CD4-positive, alpha-beta T cell treated with Interleukin-15 for 4 hours (primary cell): Measurements from ENCODE around the gene TCERG1L.
"Not testable (repeated sequence)": the region's sequence is repeated elsewhere in the genome, so short reads cannot be mapped to it uniquely, and the experiment has no call there.

ENCODE experiments used
- DNase-seq: peaks from one replicate; pipeline ENCODE4 v3.0.0-alpha.2; 2020; ENCODE audit warnings: low spot score

The TCERG1L gene

GRCh38 chr10:131100418-131101410 is 210.8 kb downstream of the TCERG1L start:
- DNase-seq, result not testable (repeated sequence)

DNA sequence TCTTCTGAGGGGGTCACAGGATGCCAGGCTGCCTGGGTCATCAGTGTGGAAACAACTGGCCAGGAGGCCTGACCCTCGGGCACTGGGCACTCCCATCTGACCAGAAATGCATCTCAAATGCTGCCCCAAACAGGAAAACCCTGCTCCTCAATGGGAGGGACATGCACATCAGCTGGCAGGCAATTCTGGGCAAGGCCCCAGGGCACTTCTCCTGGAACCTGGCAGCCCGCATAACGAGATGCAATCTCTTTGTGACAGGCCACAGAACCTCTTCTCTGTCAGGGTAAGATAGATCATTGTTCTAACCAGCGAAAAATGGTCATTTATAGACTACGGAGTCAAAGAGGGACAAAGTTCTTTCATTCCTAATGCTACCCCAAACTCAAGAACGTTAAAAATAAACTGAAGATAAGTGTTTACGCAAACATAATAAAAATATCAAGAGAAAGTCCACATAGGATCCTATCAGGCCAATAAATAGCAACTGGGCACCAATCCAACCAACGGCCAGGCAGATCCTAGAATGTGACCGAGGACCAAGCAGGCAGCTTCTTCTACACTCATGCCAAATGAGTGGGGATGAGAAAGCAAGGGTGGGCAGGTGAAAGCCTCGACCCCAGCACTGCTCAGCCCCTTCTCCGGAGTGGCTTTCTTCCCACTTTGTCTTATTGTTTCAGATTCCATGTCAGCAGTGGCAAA is 212.3 kb downstream of the TCERG1L start:
- DNase-seq, result no peak

- no peak for DNase-seq
Measured at GRCh38 chr10:131098416-131098952, 213.0 kb downstream of the TCERG1L start.

DNA sequence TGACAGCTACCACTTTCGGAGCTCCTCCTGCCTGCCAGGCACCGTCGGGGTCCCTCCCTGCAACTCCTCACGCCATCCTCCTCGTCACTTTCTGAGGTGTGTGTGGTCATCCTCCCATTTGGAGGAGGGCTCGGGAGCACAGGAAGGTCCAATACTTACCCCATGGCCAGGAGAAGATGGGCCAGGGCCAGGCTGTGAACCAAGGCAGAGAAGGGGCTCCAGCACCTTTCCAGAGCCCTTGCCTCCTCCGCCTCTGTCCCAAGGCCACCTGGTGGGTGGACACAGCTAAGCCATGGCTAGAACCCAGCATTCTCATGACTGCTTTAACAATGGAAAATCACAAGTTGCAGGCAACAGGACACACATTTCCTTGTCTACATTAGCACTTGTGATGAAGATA is 215.5 kb downstream of the TCERG1L start:
- no peak for DNase-seq

DNA sequence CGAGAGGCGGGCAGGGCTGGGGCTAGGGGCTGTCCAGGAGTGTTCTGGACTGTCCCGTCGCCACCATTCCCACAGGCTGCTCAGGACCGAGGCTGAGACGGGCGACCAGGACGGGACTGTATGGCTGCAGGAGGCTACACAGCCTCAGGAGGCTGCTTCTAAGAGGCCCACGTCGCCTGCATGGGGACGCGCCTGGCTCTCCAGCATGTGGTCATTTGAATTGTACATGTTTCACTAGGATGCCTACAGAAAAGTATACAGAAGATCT is 216.3 kb downstream of the TCERG1L start:
- DNase-seq, result no peak

GRCh38 chr10:131094527-131095312 is 216.8 kb downstream of the TCERG1L start:
- no peak for DNase-seq

DNA sequence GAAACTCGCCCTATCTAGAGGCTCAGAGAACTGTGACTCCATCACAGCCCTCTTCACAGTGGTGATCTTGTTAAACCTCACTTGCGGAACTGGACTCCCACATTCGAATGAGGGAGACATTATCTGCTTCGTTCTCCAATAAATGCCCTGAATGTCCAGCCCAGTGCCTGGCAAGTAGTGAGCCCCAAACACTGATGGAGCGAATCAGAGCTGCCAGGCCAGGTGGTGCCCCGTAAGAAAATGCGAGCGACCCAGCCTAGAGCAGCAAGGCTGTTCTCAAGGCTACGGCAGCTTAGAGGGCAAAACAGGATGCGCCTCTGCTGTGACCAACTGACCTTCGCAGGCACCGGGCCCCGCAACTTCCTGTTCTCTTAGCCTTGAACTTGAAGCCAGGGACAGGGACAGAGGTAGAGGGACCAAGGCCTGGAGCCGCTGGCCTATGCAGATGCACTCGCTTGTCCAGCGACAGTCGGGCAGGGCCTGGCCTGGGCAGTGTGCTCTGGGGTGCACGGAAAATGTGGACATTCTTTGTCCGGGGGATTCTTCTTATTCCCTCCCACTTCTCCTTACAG is 217.6 kb downstream of the TCERG1L start:
- no peak for DNase-seq

DNA sequence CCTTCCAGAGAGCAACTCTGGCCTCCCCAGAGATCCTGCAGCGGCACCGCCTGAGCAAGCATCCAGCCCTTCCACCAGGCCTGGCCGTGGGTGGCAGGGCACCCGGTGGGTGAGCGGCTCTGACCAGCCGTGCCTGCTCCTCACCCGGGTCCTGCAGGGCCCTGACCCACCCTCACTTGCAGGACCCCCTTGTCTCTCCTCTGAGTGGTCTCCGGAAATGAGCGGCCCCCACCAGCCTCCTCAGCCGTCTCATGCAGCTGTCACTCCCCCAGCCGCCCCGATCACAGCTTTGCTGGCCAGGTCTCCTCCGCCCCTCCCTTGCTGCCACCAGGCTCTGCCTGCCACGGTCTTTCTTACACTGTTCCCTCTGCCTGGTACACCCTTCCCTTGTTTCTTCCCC is 218.2 kb downstream of the TCERG1L start:
- no peak for DNase-seq

DNA sequence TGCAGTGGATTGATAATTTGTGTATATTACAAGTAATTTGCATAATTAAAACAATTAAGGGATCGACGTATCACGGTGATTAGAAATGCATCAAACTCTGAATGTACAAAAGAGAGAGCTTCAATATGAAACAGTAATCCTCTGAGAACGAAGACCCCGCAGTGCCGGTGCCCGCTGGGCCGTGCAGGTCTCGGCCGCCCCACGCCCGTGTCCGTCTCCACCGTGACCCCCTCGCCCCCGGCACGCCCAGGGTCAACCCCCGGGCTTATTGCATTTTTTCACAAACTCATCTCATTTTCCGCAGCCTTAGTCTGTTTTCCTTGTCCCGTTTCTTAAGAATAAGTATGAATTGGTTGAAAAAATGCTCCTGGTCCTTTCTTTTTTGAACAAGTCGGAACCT is 218.6 kb downstream of the TCERG1L start:
- DNase-seq, result no peak

DNA sequence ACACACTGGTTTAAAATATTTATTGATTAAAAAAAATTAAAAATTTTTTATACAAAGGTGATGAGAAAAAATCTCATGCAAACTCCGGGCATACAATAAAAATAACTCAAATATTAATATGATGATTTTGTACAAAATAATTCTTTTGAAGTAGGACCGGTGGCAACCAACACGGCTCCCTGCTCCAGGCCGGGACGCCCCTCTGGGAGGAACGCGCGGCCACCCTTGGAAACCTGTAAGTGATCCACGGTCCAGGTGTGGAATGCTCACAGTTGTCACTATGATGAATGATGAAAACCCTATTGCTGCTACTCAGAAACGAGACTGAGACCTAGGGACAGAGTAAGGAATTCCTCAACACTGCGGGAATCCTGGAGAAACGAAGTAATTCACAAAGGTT is 219.1 kb downstream of the TCERG1L start:
- no peak for DNase-seq

GRCh38 chr10:131091682-131092081 is 219.8 kb downstream of the TCERG1L start:
- DNase-seq, result no peak

- no peak for DNase-seq
Measured at GRCh38 chr10:131090761-131091661, 220.5 kb downstream of the TCERG1L start.

GRCh38 chr10:131089861-131090260 is 221.7 kb downstream of the TCERG1L start:
- no peak for DNase-seq

DNA sequence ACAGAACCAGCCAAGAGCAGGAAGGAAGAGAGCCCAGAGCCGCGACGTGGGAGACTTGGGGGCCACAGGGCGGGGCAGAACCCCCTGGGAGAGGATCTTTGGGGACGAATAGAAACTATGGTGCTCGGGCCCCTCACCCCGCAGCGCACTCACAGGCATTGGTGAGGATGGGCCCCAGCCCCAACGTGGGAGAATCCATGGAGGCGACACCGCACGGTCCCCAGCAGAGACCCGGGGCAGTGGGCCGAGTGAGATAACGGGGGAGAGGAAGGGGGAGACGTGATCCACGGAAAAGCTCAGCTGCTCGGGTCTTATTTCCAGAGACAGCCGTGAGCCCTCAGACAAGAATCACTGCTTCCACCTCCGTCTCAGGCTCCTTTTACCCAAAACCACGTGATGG is 222.4 kb downstream of the TCERG1L start:
- no peak for DNase-seq

DNA sequence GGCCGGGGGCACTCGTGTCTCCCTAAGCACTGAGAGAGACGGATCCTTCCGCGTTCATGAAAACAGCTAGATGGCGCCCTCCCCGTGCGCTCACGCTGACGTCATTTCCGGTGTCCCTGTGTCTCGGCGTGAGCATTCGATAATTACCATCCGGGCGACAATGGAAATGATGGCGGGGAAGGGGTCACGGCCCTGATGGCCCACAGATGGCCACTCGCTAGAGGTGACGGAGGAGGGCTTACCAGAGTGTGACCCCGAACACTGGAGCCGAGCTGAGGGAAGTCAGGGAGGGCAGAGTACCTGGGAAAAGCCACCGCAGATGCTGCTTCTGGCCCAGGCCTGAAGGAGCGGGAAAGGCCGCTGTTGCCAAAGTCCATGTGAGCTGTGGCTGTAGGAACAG is 222.9 kb downstream of the TCERG1L start:
- DNase-seq, result no peak

- no peak for DNase-seq
Measured at GRCh38 chr10:131087464-131088215, 223.9 kb downstream of the TCERG1L start.

- no peak for DNase-seq
Measured at GRCh38 chr10:131086511-131086910, 225.0 kb downstream of the TCERG1L start.

DNA sequence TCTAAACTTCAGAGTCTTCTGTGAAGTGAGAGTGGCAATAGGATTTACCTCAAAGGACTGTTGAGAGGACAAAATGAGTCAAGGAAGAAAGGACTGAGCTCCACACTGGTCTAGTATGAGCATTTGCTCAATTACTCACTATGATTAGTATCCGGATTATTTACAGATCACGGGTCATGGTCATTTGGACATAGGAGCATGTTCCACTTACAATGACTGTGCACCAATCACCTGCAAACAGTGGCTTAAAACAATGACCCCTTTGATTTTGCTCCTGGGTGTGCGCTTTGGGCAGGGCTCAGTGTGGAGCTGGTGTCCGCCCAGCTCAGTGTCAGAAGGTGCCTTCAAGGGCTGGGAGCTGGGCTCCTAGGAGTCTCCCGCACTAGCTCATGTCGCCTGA is 225.4 kb downstream of the TCERG1L start:
- DNase-seq, result no peak

DNA sequence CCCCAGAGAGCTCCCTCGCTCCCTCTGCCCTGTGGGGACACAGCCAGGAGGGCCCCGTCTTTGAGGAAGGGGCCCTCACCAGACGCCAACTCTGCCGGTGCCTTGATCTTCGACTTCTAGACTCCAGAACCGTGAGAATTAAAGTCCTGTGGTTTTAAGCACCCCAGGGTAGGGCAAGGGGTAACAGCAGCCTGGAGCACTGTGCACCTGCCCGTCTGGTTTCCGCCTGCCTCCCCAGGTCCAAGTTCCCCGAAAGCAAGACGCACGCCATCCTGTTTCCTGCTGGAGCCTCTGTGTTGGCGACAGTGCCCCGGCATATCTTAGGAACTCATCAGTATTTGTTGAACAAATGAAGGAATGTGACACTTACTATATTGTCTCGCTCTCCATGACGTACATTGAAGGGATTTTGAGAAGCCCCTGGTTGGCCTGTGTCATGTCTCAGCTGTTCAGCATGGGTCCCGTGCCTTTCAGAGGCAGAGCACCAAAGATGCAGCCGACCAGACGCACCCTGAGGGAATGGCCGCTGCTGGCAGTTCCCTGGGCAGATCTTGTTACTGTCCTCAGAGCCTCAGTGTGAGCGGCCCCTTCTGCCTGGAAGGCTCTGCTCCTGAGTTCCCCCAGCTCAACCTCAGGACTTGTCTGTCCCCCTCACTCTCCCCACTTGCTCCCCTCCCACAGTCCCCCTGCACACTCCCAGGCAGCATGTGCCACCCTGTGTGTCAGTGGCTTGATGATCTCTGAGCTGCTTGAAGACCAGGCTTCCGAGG is 226.2 kb downstream of the TCERG1L start:
- no peak for DNase-seq

DNA sequence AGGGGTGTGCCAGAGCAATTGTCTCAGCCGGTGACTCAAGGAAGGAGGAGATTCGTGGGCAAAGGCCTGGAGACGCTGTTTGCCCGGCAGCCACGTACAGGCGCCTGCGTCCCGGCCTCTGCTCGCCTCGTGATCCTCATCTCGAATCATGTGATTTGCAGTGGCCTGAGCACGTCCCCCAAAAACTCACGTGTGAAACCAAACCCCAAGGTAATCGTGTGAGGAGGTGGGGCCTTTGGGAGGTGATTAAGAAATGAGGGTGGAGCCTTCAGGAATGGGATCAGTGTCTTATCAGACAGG is 226.8 kb downstream of the TCERG1L start:
- no peak for DNase-seq
